Epithelial cell of proximal tubule (primary cell): ENCODE data around the gene OR2L2. TPM values are rescaled to one million over a fixed set of nuclear protein-coding genes. Genes with fewer than 3 reads are reported as not detected.
"Not testable (repeated sequence)": the region's sequence is repeated elsewhere in the genome, so short reads cannot be mapped to it uniquely, and the experiment has no call there.

Experiments used
- DNase-seq: peaks from one replicate; pipeline ENCODE4 v3.0.0-alpha.2; 2011; ENCODE audit warnings: low read depth
- H3K4me3 ChIP-seq: 2 replicates; pipeline ENCODE4 v1.5.1; 2011; ENCODE audit warnings: low read depth, mild to moderate bottlenecking, low read length
- total RNA-seq: library from RNA; depleted of rRNA; stranded (reverse); fragments of >200 nt; gene quantifications from 2 replicates; pipeline ENCODE4 v1.2.3, GENCODE V29; 2015
- TF ChIP-seq, protein P1 (sequence below): conservative IDR thresholded peaks from 2 replicates; pipeline ENCODE4 v1.5.1; 2012; ENCODE audit warnings: low read depth, mild to moderate bottlenecking, low read length

OR2L2 gene
- total RNA-seq, 1 donor from 2014 or later: not detected

DNA sequence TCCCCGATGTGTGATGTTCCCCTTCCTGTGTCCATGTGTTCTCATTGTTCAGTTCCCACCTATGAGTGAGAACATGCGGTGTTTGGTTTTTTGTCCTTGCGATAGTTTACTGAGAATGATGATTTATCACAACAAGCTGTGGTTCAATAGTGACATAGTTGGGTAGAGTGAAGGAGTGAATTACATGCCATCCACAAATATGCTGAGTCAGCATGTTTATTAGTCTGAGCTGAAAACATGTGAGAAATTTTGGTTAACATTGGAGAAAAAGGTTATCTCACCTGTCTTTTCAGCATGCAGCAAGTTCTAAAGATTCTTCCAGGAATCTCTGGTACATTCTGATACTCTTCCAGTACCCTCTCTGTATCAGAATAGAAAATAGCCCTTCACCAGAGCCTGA is 35.7 kb downstream of the OR2L2 start:
- DNase-seq: no peak
- H3K4me3 ChIP-seq: no peak overlapping the region
- TF ChIP-seq, protein P1, sequence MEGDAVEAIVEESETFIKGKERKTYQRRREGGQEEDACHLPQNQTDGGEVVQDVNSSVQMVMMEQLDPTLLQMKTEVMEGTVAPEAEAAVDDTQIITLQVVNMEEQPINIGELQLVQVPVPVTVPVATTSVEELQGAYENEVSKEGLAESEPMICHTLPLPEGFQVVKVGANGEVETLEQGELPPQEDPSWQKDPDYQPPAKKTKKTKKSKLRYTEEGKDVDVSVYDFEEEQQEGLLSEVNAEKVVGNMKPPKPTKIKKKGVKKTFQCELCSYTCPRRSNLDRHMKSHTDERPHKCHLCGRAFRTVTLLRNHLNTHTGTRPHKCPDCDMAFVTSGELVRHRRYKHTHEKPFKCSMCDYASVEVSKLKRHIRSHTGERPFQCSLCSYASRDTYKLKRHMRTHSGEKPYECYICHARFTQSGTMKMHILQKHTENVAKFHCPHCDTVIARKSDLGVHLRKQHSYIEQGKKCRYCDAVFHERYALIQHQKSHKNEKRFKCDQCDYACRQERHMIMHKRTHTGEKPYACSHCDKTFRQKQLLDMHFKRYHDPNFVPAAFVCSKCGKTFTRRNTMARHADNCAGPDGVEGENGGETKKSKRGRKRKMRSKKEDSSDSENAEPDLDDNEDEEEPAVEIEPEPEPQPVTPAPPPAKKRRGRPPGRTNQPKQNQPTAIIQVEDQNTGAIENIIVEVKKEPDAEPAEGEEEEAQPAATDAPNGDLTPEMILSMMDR: no peak

DNA sequence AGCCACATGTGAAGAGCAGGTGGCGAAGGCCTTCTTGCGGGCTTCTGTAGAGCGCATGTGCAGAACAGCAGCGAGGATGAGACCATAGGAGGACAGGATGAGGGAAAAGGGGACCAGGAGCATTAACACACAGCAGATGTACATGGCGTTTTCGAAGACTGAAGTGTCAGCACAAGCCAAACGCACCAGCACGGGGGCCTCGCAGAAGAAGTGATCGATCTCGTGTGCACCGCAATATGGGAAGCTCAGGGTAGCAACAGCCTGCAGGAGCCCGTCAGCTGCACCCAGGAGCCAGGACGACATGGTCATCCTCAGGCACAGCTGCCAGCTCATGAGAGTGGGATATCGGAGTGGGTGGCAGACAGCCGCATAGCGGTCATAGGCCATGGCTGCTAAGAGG is 54.0 kb downstream of the OR2L2 start:
- H3K4me3 ChIP-seq, DNase-seq: not testable (repeated sequence)

Other genes starting within 250 kb of the OR2L2 start
- not detected in 2 replicates for gene OR14A16, start 206.0 kb upstream of the OR2L2 start, total RNA-seq
- not detected in 2 replicates for gene OR11L1, start 188.2 kb upstream of the OR2L2 start, total RNA-seq
- 2.0 and 6.0 TPM in 2 replicates for gene TRIM58, start 172.9 kb upstream of the OR2L2 start, total RNA-seq
- gene OR2W3, start 134.5 kb upstream of the OR2L2 start, total RNA-seq: 2.2 TPM in 1 of 2 replicates, not detected in the other
- gene OR2T8, start 109.8 kb upstream of the OR2L2 start, total RNA-seq: 0.14 TPM in 1 of 2 replicates, not detected in the other
- gene OR2AJ1, start 105.2 kb upstream of the OR2L2 start, total RNA-seq: not detected in 2 replicates
- gene OR2L8, start 81.2 kb upstream of the OR2L2 start, total RNA-seq: not detected in 2 replicates
- gene OR2AK2, start 64.8 kb upstream of the OR2L2 start, total RNA-seq: not detected in 2 replicates
- not detected in 2 replicates for gene OR2L5, start 16.4 kb upstream of the OR2L2 start, total RNA-seq
- not detected in 2 replicates for gene OR2L3, start 16.8 kb downstream of the OR2L2 start, total RNA-seq
- not detected in 2 replicates for gene OR2L13, start 65.1 kb downstream of the OR2L2 start, total RNA-seq
- not detected in 2 replicates for gene OR2M5, start 115.1 kb downstream of the OR2L2 start, total RNA-seq
- not detected in 2 replicates for gene OR2M2, start 144.8 kb downstream of the OR2L2 start, total RNA-seq
- gene OR2M3, start 167.2 kb downstream of the OR2L2 start, total RNA-seq: not detected in 2 replicates
- gene OR2M4, start 201.3 kb downstream of the OR2L2 start, total RNA-seq: not detected in 2 replicates
- not detected in 2 replicates for gene OR2T33, start 247.9 kb downstream of the OR2L2 start, total RNA-seq